ENCODE measurements around the gene CTNNA2. TPM values are rescaled to one million over a fixed set of nuclear protein-coding genes. Genes with fewer than 3 reads are reported as not detected.

The CTNNA2 gene
- polyA plus RNA-seq, 4 donors: 0.27 to 2.8 (median 1.3) TPM; not detected in 1

DNA sequence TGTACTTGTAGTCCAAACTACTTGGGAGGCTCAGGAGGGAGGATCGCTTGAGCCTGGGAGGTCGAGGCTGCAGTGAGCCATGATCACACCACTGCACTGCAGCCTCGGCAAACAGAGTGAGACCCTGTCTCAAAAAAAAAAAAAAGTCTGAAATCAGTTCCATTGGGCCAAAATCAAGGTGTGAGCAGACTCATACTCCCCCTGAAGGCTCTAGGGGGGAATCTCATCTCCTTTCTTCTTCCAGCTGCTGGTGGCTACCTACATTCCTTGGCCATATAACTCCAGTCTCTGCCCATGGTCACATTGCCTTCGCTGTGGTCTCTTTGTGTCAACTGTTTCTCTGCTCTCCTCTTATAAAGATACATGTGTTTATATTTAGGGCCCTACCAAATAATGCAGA is 557.7 kb downstream of the CTNNA2 start:
- DNase-seq (no peak), FAIRE-seq (no peak)
- WGBS, 3 donors: 77 to 86% (median 83%) methylated on average over 4 of the region's 4 CpGs
- Histone ChIP-seq H3K4me3 (ENCODE audit: low read depth in 1 of 3, low read length in 3 of 3) (no peak overlapping the region), H3K9me3 (ENCODE audit: control insufficient read depth in 2 of 2, insufficient read depth in 1 of 2, low read depth in 1 of 2, low read length in 1 of 2) (no peaks in the 10 kb centered on the region), H3K4me1 (ENCODE audit: control insufficient read depth in 3 of 3, insufficient read depth in 2 of 3, low read depth in 1 of 3, low read length in 2 of 3) (no peaks in the 10 kb centered on the region), H3K36me3 (ENCODE audit: control insufficient read depth in 3 of 3, insufficient read depth in 2 of 3, low read depth in 1 of 3, low read length in 3 of 3) (no peaks in the 10 kb centered on the region), H3K27me3 (ENCODE audit: control insufficient read depth in 3 of 3, insufficient read depth in 3 of 3, low read length in 3 of 3) (no peaks in the 10 kb centered on the region), H3K27ac (ENCODE audit: low read depth in 1 of 3, low read length in 2 of 3) (no peak overlapping the region)

DNA sequence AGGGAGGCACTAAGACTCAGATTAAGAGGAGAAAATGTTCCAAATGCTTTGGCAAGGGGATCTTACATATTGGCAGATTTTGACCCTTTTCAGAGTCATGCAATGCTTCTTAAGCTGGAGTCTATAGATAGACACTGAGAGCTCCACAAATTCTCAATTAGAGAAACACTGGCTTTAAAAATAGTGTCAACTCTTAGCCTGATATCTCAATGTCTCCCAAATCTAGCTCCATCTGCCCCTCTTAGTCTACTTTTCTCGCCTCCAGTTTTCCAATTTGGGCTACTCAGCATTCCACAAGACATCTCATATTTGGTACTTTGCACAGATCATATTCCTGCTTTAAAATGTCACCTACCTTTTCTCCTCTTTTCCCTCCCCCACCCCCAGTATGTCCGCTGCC is 559.1 kb downstream of the CTNNA2 start:
- Histone ChIP-seq H3K4me3 (ENCODE audit: low read depth in 1 of 3, low read length in 3 of 3) (no peak overlapping the region), H3K27ac (ENCODE audit: low read depth in 1 of 3, low read length in 2 of 3) (no peak overlapping the region), H3K36me3 (ENCODE audit: control insufficient read depth in 3 of 3, insufficient read depth in 2 of 3, low read depth in 1 of 3, low read length in 3 of 3) (no peaks in the 10 kb centered on the region), H3K9me3 (ENCODE audit: control insufficient read depth in 2 of 2, insufficient read depth in 1 of 2, low read depth in 1 of 2, low read length in 1 of 2) (no peaks in the 10 kb centered on the region), H3K4me1 (ENCODE audit: control insufficient read depth in 3 of 3, insufficient read depth in 2 of 3, low read depth in 1 of 3, low read length in 2 of 3) (no peaks in the 10 kb centered on the region), H3K27me3 (ENCODE audit: control insufficient read depth in 3 of 3, insufficient read depth in 3 of 3, low read length in 3 of 3) (no peaks in the 10 kb centered on the region)
- FAIRE-seq (no peak), DNase-seq (no peak)
- 66 to 83% (median 72%) methylated on average over 2 of the region's 2 CpGs for WGBS, 3 donors

DNA sequence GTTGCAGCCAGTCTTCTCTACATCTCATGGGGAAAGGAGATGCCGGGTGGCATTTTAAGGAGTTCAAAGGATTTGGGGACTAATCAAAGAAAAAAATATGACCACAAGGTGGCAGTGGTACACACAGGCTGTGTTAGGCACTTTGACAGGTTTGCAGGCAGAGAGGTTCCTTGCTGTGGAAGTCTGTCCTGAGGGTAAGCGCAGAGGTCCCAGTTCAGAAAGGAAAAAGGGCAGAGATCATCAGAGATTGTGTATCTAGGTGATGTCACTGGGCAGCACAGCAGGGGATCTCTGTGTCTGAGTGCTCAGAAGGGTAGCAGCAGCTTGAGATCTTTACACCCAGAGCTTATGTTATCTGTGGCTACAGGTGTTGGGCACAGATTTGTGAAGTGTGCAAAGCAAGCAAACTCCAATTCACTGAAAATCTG is 560.3 kb downstream of the CTNNA2 start:
- FAIRE-seq (no peak), DNase-seq (peak; percentile 71 to 74)
- 9 to 21% (median 16%) methylated on average over 2 of the region's 2 CpGs for WGBS, 3 donors
- no peak overlapping the region for H3K4me3 ChIP-seq (ENCODE audit: low read depth in 1 of 3, low read length in 3 of 3)
- H3K27me3 ChIP-seq (ENCODE audit: control insufficient read depth in 3 of 3, insufficient read depth in 3 of 3, low read length in 3 of 3): no peaks in the 10 kb centered on the region
- no peaks in the 10 kb centered on the region for H3K4me1 ChIP-seq (ENCODE audit: control insufficient read depth in 3 of 3, insufficient read depth in 2 of 3, low read depth in 1 of 3, low read length in 2 of 3)
- no peak overlapping the region for H3K27ac ChIP-seq (ENCODE audit: low read depth in 1 of 3, low read length in 2 of 3)
- no peaks in the 10 kb centered on the region for H3K9me3 ChIP-seq (ENCODE audit: control insufficient read depth in 2 of 2, insufficient read depth in 1 of 2, low read depth in 1 of 2, low read length in 1 of 2)
- H3K36me3 ChIP-seq (ENCODE audit: control insufficient read depth in 3 of 3, insufficient read depth in 2 of 3, low read depth in 1 of 3, low read length in 3 of 3): no peaks in the 10 kb centered on the region

DNA sequence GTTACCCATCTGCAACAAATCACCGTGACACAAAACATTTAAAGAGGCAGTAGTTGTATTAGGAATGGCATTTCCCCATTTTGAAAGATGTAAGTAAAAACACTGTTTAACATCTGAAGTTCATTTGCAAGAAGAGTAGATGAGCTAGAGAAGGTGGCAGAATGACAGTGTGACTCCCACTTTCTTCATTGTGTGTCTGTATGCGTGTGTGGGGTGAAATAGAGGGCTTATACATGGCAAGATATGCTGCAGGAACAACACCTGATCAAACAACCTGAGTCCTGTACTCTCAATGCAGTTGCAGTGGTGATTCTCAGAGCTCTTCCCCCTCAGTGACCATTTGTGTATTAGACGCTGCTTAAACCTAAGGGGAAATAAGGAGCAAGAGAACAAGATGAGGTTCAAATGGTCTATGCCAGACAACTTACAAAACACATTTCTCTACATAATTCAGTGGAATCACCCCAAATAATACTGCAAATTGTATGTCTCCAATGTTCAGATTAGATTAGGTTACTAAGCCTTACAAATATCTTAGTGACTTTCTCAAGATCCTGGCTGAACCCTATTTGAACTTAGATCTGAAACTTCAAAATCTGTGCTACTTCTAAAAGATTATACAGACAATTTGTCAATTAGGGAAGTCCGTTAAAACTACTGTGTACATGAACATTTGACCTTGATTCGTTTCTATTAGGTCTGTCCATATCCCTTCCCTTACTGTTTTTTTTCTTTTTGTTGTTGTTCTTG is 561.6 kb downstream of the CTNNA2 start:
- no peak overlapping the region for H3K4me3 ChIP-seq (ENCODE audit: low read depth in 1 of 3, low read length in 3 of 3)
- no peaks in the 10 kb centered on the region for H3K4me1 ChIP-seq (ENCODE audit: control insufficient read depth in 3 of 3, insufficient read depth in 2 of 3, low read depth in 1 of 3, low read length in 2 of 3)
- FAIRE-seq (no peak), DNase-seq (no peak)
- H3K27ac ChIP-seq (ENCODE audit: low read depth in 1 of 3, low read length in 2 of 3): no peak overlapping the region
- 56 to 60% (median 58%) methylated on average over 5 of the region's 5 CpGs for WGBS, 3 donors
- H3K27me3 ChIP-seq (ENCODE audit: control insufficient read depth in 3 of 3, insufficient read depth in 3 of 3, low read length in 3 of 3): no peaks in the 10 kb centered on the region
- no peaks in the 10 kb centered on the region for H3K36me3 ChIP-seq (ENCODE audit: control insufficient read depth in 3 of 3, insufficient read depth in 2 of 3, low read depth in 1 of 3, low read length in 3 of 3)
- H3K9me3 ChIP-seq (ENCODE audit: control insufficient read depth in 2 of 2, insufficient read depth in 1 of 2, low read depth in 1 of 2, low read length in 1 of 2): no peaks in the 10 kb centered on the region

DNA sequence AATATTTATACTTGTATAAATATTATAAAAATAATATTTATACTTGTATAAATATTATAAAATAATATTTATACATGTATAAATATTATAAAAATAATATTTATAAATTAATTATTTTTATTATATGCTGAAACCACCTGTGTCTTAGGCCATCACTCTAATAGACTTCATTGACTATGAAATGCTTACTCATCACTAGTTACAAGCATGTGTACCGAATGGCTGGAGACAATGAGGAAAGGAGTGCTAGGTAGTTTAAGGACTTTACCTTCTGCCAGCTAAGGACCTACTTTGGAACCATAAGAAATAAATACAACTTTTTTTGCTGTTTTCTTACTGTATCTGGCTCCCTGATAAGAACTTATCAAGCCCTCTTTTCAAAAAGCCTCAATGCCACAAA is 562.9 kb downstream of the CTNNA2 start:
- Histone ChIP-seq H3K36me3 (ENCODE audit: control insufficient read depth in 3 of 3, insufficient read depth in 2 of 3, low read depth in 1 of 3, low read length in 3 of 3) (no peaks in the 10 kb centered on the region), H3K27ac (ENCODE audit: low read depth in 1 of 3, low read length in 2 of 3) (no peak overlapping the region), H3K9me3 (ENCODE audit: control insufficient read depth in 2 of 2, insufficient read depth in 1 of 2, low read depth in 1 of 2, low read length in 1 of 2) (no peaks in the 10 kb centered on the region), H3K4me3 (ENCODE audit: low read depth in 1 of 3, low read length in 3 of 3) (no peak overlapping the region), H3K27me3 (ENCODE audit: control insufficient read depth in 3 of 3, insufficient read depth in 3 of 3, low read length in 3 of 3) (no peaks in the 10 kb centered on the region), H3K4me1 (ENCODE audit: control insufficient read depth in 3 of 3, insufficient read depth in 2 of 3, low read depth in 1 of 3, low read length in 2 of 3) (no peaks in the 10 kb centered on the region)
- WGBS, 3 donors: 68 to 73% (median 71%) methylated on average over 1 of the region's 1 CpG
- FAIRE-seq (no peak), DNase-seq (no peak)

DNA sequence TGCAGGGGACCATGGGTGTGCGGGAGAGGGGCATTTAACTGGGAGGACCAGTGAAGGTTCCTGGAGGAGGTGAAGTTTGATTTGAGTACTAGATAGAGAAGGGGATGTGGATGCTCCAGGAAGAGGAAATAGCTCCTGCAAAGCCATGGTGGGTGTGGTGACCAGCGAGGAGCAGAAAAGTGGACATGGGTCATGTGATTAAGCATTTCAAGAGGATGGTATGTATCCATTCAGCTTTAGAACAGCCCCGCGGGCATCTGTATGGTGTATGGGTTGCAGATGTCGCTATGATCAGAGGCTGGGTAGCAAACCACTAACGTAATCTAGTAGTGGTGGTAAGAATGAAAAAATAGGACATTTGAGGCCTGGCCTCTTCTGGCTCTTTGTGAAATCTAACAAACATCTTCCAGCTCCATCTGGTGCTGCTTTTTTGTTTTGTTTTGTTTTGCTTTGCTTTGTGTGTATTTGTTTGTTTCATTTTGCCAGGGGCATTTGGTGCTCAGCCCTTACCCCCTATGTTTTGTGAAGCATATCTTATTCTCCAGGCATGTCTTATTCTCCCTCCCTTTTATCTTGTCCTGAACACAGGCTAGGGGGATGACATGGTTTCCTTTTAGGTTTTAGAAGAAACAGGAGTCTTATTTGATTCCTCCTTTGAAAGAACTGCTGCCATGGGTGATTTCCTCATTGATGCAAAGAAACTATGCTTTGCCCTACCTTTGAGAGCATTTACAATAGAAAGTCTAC is 565.6 kb downstream of the CTNNA2 start:
- 89 to 92% (median 90%) methylated on average over 6 of the region's 6 CpGs for WGBS, 3 donors
- FAIRE-seq: no peak
- H3K36me3 ChIP-seq (ENCODE audit: control insufficient read depth in 3 of 3, insufficient read depth in 2 of 3, low read depth in 1 of 3, low read length in 3 of 3): no peaks in the 10 kb centered on the region

DNA sequence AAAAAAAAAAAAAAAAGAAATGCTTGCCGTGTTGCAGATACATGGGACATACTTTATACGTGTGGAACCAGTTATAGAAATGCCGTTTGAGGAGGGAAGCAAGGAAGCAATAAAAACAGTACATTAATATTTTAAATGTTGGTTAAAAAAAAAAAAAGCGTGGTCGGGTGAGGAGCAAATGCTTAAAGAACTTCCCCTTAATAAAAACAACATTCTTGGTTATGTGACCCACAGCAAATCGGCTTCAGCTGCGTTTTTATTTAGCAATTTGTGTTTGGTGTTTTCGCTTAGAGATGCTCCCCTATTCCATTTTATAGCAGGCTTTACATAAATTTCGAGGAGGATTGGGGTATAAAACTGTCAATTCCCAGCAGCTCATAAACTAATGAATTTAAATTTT is 568.1 kb downstream of the CTNNA2 start:
- no peaks in the 10 kb centered on the region for H3K9me3 ChIP-seq (ENCODE audit: control insufficient read depth in 2 of 2, insufficient read depth in 1 of 2, low read depth in 1 of 2, low read length in 1 of 2)
- no peak overlapping the region for H3K27ac ChIP-seq (ENCODE audit: low read depth in 1 of 3, low read length in 2 of 3)
- H3K4me1 ChIP-seq (ENCODE audit: control insufficient read depth in 3 of 3, insufficient read depth in 2 of 3, low read depth in 1 of 3, low read length in 2 of 3): no peaks in the 10 kb centered on the region
- no peaks in the 10 kb centered on the region for H3K36me3 ChIP-seq (ENCODE audit: control insufficient read depth in 3 of 3, insufficient read depth in 2 of 3, low read depth in 1 of 3, low read length in 3 of 3)
- H3K27me3 ChIP-seq (ENCODE audit: control insufficient read depth in 3 of 3, insufficient read depth in 3 of 3, low read length in 3 of 3): no peaks in the 10 kb centered on the region
- H3K4me3 ChIP-seq (ENCODE audit: low read depth in 1 of 3, low read length in 3 of 3): no peak overlapping the region
- FAIRE-seq (no peak), DNase-seq (no peak)
- 48 to 69% (median 58%) methylated on average over 9 of the region's 9 CpGs for WGBS, 3 donors

More for the DNA sequence above, 565.6 kb downstream of the CTNNA2 start:
- Histone ChIP-seq H3K4me3 (ENCODE audit: low read depth in 1 of 3, low read length in 3 of 3) (no peak overlapping the region), H3K27ac (ENCODE audit: low read depth in 1 of 3, low read length in 2 of 3) (no peak overlapping the region), H3K9me3 (ENCODE audit: control insufficient read depth in 2 of 2, insufficient read depth in 1 of 2, low read depth in 1 of 2, low read length in 1 of 2) (no peaks in the 10 kb centered on the region), H3K4me1 (ENCODE audit: control insufficient read depth in 3 of 3, insufficient read depth in 2 of 3, low read depth in 1 of 3, low read length in 2 of 3) (no peaks in the 10 kb centered on the region), H3K27me3 (ENCODE audit: control insufficient read depth in 3 of 3, insufficient read depth in 3 of 3, low read length in 3 of 3) (no peaks in the 10 kb centered on the region)
- no peak for DNase-seq

DNA sequence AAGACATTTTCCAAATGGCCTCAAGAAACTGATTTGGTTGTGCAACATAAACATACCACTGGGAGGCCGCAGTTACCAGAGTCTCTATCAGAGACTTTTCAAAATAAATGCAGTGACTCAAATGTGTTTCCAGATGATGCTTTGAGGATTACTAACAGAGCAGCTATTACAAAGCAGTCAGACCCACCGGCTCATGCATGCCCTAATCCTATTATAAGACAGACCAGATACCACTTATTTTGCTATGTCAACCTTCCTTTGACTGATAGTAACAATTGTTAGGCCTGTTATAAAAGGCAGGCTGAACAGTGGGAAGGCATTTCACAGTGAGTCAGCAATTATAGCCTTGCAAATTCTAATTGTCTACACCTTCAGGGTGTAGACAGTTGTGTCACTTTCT is 574.0 kb downstream of the CTNNA2 start:
- no peak overlapping the region for H3K4me3 ChIP-seq (ENCODE audit: low read depth in 1 of 3, low read length in 3 of 3)
- no peaks in the 10 kb centered on the region for H3K4me1 ChIP-seq (ENCODE audit: control insufficient read depth in 3 of 3, insufficient read depth in 2 of 3, low read depth in 1 of 3, low read length in 2 of 3)
- DNase-seq (no peak), FAIRE-seq (no peak)
- no peaks in the 10 kb centered on the region for H3K9me3 ChIP-seq (ENCODE audit: control insufficient read depth in 2 of 2, insufficient read depth in 1 of 2, low read depth in 1 of 2, low read length in 1 of 2)
- H3K27ac ChIP-seq (ENCODE audit: low read depth in 1 of 3, low read length in 2 of 3): no peak overlapping the region
- H3K36me3 ChIP-seq (ENCODE audit: control insufficient read depth in 3 of 3, insufficient read depth in 2 of 3, low read depth in 1 of 3, low read length in 3 of 3): no peaks in the 10 kb centered on the region
- no peaks in the 10 kb centered on the region for H3K27me3 ChIP-seq (ENCODE audit: control insufficient read depth in 3 of 3, insufficient read depth in 3 of 3, low read length in 3 of 3)
- 56 to 81% (median 75%) methylated on average over 2 of the region's 2 CpGs for WGBS, 3 donors

Data from small intestine (tissue), 7 donors.